MCF 10A (cell line): ENCODE measurements around the gene IGSF9B. TPM values are rescaled to one million over a fixed set of nuclear protein-coding genes. Genes with fewer than 3 reads are reported as not detected.

Experiments
- BruUV-seq: library from RNA; stranded (reverse); fragments of 400-500 nt; replicated peaks from 2 replicates; lab custom pipeline; 2021; lab: Mats Ljungman, UMichigan
- CTCF ChIA-PET: fragments of 300-600 bp; sonication (Branson Sonifier 250); formaldehyde crosslinking; extraction: SDS; loops from one replicate; lab custom pipeline; 2021; ENCODE audit warnings: antibody characterized with exemption, inconsistent platforms; lab: Yijun Ruan, JAX
- POLR2A ChIA-PET: fragments of 300-600, 350-650 bp; sonication (Branson Sonifier 250); formaldehyde crosslinking; extraction: SDS; loops from one replicate; lab custom pipeline; 2020; ENCODE audit warnings: antibody characterized with exemption, inconsistent platforms; lab: Yijun Ruan, JAX
- DNase-seq: peaks from one replicate; pipeline ENCODE4 v3.0.0-alpha.2; 2018; ENCODE audit not compliant: unreplicated experiment
- H3K27ac Mint-ChIP-seq: one replicate; pipeline ENCODE4 v1.8.0; 2022; ENCODE audit warnings: mild to moderate bottlenecking, low read depth, mixed read lengths; ENCODE audit not compliant: unreplicated experiment
- H3K27me3 Mint-ChIP-seq: one replicate; pipeline ENCODE4 v1.8.0; 2022; ENCODE audit warnings: mixed read lengths; ENCODE audit not compliant: insufficient read depth, unreplicated experiment
- H3K36me3 Mint-ChIP-seq: one replicate; pipeline ENCODE4 v1.8.0; 2022; ENCODE audit warnings: mild to moderate bottlenecking, moderate library complexity, mixed read lengths; ENCODE audit not compliant: insufficient read depth, unreplicated experiment
- H3K4me1 Mint-ChIP-seq: one replicate; pipeline ENCODE4 v1.8.0; 2022; ENCODE audit warnings: mixed read lengths; ENCODE audit not compliant: insufficient read depth, unreplicated experiment
- H3K4me3 Mint-ChIP-seq: one replicate; pipeline ENCODE4 v1.8.0; 2022; ENCODE audit warnings: mild to moderate bottlenecking, moderate library complexity, mixed read lengths; ENCODE audit not compliant: unreplicated experiment
- H3K9me3 Mint-ChIP-seq: one replicate; pipeline ENCODE4 v1.8.0; 2022; ENCODE audit warnings: mixed read lengths; ENCODE audit not compliant: unreplicated experiment
- intact Hi-C: fragments of 100-400 bp; cut with micrococcal nuclease; formaldehyde crosslinking; loops from 2 replicates; pipeline ENCODE4 v1.14.1; 2022
- total RNA-seq: library from RNA; stranded (reverse); gene quantifications from 2 replicates; pipeline ENCODE4 v1.2.3, GENCODE V29; 2022
- TF ChIP-seq, protein P1 (sequence below): fragments of 200-600 bp; IDR thresholded peaks from one replicate; pipeline ENCODE4 v1.8.0; 2022; ENCODE audit warnings: antibody characterized with exemption, mild to moderate bottlenecking; ENCODE audit not compliant: unreplicated experiment

IGSF9B gene
- total RNA-seq, 1 experiment from 2014 or later, result 13.9 TPM

- Mint-ChIP-seq H3K9me3 (no peaks in the 10 kb centered on the region), H3K4me3 (no peak overlapping the region), H3K4me1 (peaks cover 52% of the 10 kb centered on the region), H3K27me3 (no peaks in the 10 kb centered on the region), H3K27ac (peak overlapping the region; percentile 78), H3K36me3 (no peaks in the 10 kb centered on the region)
- intact Hi-C loops, result no loop called here
- POLR2A ChIA-PET, result interaction anchor here (3.7 kb wide), 1 partner anchor 84 kb away, joined by 21 read pairs; no protein-coding TSS in a partner anchor
- no peak for DNase-seq
- CTCF ChIA-PET, result interaction anchor here (0.6 to 8.0 kb wide), 4 partner anchors 12 to 95 kb away, joined by 3 to 92 read pairs (median 24); no protein-coding TSS in a partner anchor
- TF ChIP-seq, protein P1, sequence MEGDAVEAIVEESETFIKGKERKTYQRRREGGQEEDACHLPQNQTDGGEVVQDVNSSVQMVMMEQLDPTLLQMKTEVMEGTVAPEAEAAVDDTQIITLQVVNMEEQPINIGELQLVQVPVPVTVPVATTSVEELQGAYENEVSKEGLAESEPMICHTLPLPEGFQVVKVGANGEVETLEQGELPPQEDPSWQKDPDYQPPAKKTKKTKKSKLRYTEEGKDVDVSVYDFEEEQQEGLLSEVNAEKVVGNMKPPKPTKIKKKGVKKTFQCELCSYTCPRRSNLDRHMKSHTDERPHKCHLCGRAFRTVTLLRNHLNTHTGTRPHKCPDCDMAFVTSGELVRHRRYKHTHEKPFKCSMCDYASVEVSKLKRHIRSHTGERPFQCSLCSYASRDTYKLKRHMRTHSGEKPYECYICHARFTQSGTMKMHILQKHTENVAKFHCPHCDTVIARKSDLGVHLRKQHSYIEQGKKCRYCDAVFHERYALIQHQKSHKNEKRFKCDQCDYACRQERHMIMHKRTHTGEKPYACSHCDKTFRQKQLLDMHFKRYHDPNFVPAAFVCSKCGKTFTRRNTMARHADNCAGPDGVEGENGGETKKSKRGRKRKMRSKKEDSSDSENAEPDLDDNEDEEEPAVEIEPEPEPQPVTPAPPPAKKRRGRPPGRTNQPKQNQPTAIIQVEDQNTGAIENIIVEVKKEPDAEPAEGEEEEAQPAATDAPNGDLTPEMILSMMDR, result no peak
- BruUV-seq, result no TSS peak
Observed at GRCh38 chr11:133950874-133951326, 5.9 kb downstream of the IGSF9B start.

GRCh38 chr11:133950421-133950820 is 6.3 kb downstream of the IGSF9B start:
- no peaks in the 10 kb centered on the region for H3K27me3 Mint-ChIP-seq
- no peak for DNase-seq
- intact Hi-C loops, result no loop called here
- TF ChIP-seq, protein P1, result no peak
- H3K9me3 Mint-ChIP-seq, result no peaks in the 10 kb centered on the region
- POLR2A ChIA-PET, result interaction anchor here (3.7 kb wide), 1 partner anchor 84 kb away, joined by 21 read pairs; no protein-coding TSS in a partner anchor
- peaks cover 57% of the 10 kb centered on the region for H3K4me1 Mint-ChIP-seq
- CTCF ChIA-PET, result interaction anchor here (0.6 to 8.2 kb wide), 5 partner anchors 12 to 311 kb away, joined by 3 to 92 read pairs (median 44); no protein-coding TSS in a partner anchor
- H3K4me3 Mint-ChIP-seq, result no peak overlapping the region
- H3K36me3 Mint-ChIP-seq, result no peaks in the 10 kb centered on the region
- no peak overlapping the region for H3K27ac Mint-ChIP-seq
- BruUV-seq, result no TSS peak

GRCh38 chr11:133949129-133949528 is 7.6 kb downstream of the IGSF9B start:
- POLR2A ChIA-PET, result interaction anchor here (0.8 to 3.7 kb wide), 3 partner anchors 76 to 85 kb away, joined by 3 to 21 read pairs (median 3); no protein-coding TSS in a partner anchor
- Mint-ChIP-seq H3K4me3 (peak overlapping the region; percentile 26), H3K4me1 (peaks cover 69% of the 10 kb centered on the region), H3K36me3 (no peaks in the 10 kb centered on the region), H3K27me3 (no peaks in the 10 kb centered on the region), H3K9me3 (no peaks in the 10 kb centered on the region), H3K27ac (no peak overlapping the region)
- no TSS peak for BruUV-seq
- DNase-seq, result no peak
- TF ChIP-seq, protein P1, result no peak
- CTCF ChIA-PET, result interaction anchor here (0.7 to 8.2 kb wide), 6 partner anchors 22 to 186 kb away, joined by 3 to 92 read pairs (median 24); no protein-coding TSS in a partner anchor
- intact Hi-C loops, result no loop called here

DNA sequence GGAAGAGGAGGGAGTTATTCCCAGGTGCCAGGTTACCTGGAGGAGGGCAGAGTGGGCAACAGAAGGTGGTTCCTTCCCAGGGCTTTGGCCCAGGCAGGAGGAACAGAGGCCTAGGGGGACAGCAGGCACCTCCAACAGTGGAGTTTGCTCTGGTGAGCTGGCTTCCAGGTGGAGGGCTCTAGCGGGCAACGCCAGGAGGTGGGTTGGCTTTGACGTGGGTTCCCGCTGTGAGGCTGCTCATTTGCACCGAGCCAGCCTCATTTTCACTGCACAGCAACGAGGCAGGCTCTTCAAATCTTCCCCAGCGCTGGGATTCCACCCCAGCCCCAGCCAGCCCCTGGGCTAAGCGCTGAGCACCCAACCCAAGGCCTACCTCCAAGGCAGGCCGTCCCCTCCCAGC is 8.1 kb downstream of the IGSF9B start:
- no peak for DNase-seq
- POLR2A ChIA-PET, result interaction anchor here (0.8 to 1.2 kb wide), 4 partner anchors 15 to 90 kb away, joined by 3 read pairs; no protein-coding TSS in a partner anchor
- peaks cover 2% of the 10 kb centered on the region for H3K36me3 Mint-ChIP-seq
- H3K27ac Mint-ChIP-seq, result no peak overlapping the region
- intact Hi-C loops, result no loop called here
- TF ChIP-seq, protein P1, result no peak
- H3K4me3 Mint-ChIP-seq, result no peak overlapping the region
- H3K4me1 Mint-ChIP-seq, result peaks cover 65% of the 10 kb centered on the region
- H3K9me3 Mint-ChIP-seq, result no peaks in the 10 kb centered on the region
- BruUV-seq, result no TSS peak
- H3K27me3 Mint-ChIP-seq, result no peaks in the 10 kb centered on the region
- CTCF ChIA-PET, result interaction anchor here (0.6 to 8.2 kb wide), 9 partner anchors 22 to 191 kb away, joined by 3 to 92 read pairs (median 4); no protein-coding TSS in a partner anchor
